ENCODE results near the gene DCDC2. TPM values are rescaled to one million over a fixed set of nuclear protein-coding genes. Genes with fewer than 3 reads are reported as not detected.

Gene DCDC2
- total RNA-seq, 1 experiment from 2014 or later, result 1.8 TPM

DNA sequence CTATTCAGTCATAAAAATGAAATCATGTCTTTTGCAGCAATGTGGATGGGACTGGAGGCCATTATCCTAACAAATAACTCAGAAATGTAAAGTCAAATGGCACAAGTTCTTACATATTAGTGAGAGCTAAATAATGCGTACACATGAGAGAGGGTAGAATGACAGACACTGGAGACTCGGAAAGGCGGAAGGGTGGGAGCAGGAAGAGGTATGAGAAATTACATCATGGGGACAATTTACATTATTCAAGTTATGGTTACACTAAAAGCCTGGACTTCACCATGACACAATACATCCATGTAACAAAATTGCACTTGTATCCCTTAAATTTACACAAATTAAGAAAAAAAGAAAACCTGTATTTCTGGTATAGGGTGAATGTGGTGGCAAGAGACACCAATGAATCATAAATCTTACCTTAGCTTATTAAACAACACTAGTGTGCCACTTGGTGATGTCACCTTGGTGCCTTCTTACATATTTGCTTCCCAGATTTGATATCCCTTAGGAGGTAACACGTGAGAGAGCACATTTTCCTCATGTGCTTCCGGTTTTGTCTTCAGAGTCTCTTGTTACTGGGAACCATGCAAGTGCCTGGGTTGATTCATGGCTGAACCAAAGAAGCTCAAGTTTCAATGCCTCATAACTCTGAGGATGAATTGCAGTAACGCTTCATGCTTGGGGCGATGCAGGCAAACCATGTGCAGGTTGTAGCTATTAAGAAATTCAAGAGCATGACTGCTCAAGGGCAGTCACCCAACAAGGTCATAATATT lies 84.6 kb downstream of the DCDC2 start (continued):
- TF ChIP-seq, protein P1, sequence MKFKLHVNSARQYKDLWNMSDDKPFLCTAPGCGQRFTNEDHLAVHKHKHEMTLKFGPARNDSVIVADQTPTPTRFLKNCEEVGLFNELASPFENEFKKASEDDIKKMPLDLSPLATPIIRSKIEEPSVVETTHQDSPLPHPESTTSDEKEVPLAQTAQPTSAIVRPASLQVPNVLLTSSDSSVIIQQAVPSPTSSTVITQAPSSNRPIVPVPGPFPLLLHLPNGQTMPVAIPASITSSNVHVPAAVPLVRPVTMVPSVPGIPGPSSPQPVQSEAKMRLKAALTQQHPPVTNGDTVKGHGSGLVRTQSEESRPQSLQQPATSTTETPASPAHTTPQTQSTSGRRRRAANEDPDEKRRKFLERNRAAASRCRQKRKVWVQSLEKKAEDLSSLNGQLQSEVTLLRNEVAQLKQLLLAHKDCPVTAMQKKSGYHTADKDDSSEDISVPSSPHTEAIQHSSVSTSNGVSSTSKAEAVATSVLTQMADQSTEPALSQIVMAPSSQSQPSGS (CRISPR knock-in tag; IDR thresholded peaks at IDR 0.05; ENCODE audit: borderline replicate concordance, low read depth), result no peak
- TF ChIP-seq, protein P2, sequence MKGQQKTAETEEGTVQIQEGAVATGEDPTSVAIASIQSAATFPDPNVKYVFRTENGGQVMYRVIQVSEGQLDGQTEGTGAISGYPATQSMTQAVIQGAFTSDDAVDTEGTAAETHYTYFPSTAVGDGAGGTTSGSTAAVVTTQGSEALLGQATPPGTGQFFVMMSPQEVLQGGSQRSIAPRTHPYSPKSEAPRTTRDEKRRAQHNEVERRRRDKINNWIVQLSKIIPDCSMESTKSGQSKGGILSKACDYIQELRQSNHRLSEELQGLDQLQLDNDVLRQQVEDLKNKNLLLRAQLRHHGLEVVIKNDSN (CRISPR knock-in tag; IDR thresholded peaks at IDR 0.05), result no peak
- TF ChIP-seq NR3C1 (CRISPR knock-in tag; conservative IDR thresholded peaks at IDR 0.05; ENCODE audit: low read depth), result no peak
- TF ChIP-seq SMAD3 (CRISPR knock-in tag; IDR thresholded peaks at IDR 0.05; ENCODE audit: borderline replicate concordance), result no peak
- TF ChIP-seq, protein P3, sequence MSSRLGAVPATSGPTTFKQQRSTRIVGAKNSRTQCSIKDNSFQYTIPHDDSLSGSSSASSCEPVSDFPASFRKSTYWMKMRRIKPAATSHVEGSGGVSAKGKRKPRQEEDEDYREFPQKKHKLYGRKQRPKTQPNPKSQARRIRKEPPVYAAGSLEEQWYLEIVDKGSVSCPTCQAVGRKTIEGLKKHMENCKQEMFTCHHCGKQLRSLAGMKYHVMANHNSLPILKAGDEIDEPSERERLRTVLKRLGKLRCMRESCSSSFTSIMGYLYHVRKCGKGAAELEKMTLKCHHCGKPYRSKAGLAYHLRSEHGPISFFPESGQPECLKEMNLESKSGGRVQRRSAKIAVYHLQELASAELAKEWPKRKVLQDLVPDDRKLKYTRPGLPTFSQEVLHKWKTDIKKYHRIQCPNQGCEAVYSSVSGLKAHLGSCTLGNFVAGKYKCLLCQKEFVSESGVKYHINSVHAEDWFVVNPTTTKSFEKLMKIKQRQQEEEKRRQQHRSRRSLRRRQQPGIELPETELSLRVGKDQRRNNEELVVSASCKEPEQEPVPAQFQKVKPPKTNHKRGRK (CRISPR knock-in tag; IDR thresholded peaks at IDR 0.05; ENCODE audit: borderline replicate concordance), result no peak
- TF ChIP-seq, protein P4, sequence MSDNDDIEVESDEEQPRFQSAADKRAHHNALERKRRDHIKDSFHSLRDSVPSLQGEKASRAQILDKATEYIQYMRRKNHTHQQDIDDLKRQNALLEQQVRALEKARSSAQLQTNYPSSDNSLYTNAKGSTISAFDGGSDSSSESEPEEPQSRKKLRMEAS (CRISPR knock-in tag; IDR thresholded peaks at IDR 0.05), result no peak
- TF ChIP-seq, protein P5, sequence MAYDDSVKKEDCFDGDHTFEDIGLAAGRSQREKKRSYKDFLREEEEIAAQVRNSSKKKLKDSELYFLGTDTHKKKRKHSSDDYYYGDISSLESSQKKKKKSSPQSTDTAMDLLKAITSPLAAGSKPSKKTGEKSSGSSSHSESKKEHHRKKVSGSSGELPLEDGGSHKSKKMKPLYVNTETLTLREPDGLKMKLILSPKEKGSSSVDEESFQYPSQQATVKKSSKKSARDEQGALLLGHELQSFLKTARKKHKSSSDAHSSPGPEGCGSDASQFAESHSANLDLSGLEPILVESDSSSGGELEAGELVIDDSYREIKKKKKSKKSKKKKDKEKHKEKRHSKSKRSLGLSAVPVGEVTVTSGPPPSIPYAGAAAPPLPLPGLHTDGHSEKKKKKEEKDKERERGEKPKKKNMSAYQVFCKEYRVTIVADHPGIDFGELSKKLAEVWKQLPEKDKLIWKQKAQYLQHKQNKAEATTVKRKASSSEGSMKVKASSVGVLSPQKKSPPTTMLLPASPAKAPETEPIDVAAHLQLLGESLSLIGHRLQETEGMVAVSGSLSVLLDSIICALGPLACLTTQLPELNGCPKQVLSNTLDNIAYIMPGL (CRISPR knock-in tag; IDR thresholded peaks at IDR 0.05), result no peak

DNA sequence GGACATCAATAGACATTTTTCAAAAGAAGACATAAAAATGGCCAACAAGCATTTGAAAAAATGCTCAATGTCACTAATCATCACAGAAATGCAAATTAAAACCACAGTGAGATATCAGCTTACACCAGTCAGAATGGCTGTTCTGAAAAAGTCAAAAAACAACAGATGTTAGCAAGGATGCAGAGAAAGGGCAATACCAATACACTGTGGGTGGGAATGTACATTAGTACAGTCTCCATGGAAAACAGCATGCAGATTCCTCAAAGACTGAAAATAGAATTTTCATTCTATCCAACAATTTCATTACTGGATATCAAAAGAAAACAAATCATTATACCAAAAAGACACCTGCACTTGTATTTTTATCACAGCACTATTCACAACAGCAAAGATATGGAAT lies 85.3 kb downstream of the DCDC2 start:
- no peak overlapping the region for H3K4me3 Mint-ChIP-seq
- H3K27me3 Mint-ChIP-seq (ENCODE audit: low read depth), result no peaks in the 10 kb centered on the region
- no peaks in the 10 kb centered on the region for H3K9me3 Mint-ChIP-seq
- DNase-seq (ENCODE audit: low spot score) (no peak), ATAC-seq (no peak)
- no peak overlapping the region for H3K27ac Mint-ChIP-seq
- POLR2A ChIA-PET, result no interaction called here
- TF ChIP-seq FOXJ3 (CRISPR knock-in tag; IDR thresholded peaks at IDR 0.05; ENCODE audit: borderline replicate concordance), result no peak
- TF ChIP-seq JUN (CRISPR knock-in tag; IDR thresholded peaks at IDR 0.05), result no peak
- no peak for TF ChIP-seq FOXP4 (CRISPR knock-in tag; IDR thresholded peaks at IDR 0.05)
- TF ChIP-seq ZNF423 (CRISPR knock-in tag; IDR thresholded peaks at IDR 0.05), result no peak
- no peak for TF ChIP-seq E2F1 (CRISPR knock-in tag; IDR thresholded peaks at IDR 0.05)
- TF ChIP-seq MYBL2 (CRISPR knock-in tag; IDR thresholded peaks at IDR 0.05), result no peak
- TF ChIP-seq ZNF219 (CRISPR knock-in tag; IDR thresholded peaks at IDR 0.05; ENCODE audit: borderline replicate concordance), result no peak
- no peak for TF ChIP-seq MLX (CRISPR knock-in tag; IDR thresholded peaks at IDR 0.05)
- TF ChIP-seq, protein P6, sequence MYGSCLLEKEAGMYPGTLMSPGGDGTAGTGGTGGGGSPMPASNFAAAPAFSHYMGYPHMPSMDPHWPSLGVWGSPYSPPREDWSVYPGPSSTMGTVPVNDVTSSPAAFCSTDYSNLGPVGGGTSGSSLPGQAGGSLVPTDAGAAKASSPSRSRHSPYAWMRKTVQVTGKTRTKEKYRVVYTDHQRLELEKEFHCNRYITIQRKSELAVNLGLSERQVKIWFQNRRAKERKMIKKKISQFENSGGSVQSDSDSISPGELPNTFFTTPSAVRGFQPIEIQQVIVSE (CRISPR knock-in tag; IDR thresholded peaks at IDR 0.05; ENCODE audit: borderline replicate concordance), result no peak
- no peak for TF ChIP-seq GABPB1 (CRISPR knock-in tag; IDR thresholded peaks at IDR 0.05)
- no peak for TF ChIP-seq GTF2I (CRISPR knock-in tag; conservative IDR thresholded peaks at IDR 0.05)
- TF ChIP-seq, protein P5 (CRISPR knock-in tag; IDR thresholded peaks at IDR 0.05), result no peak
- CTCF ChIA-PET, result interaction anchor here (0.5 to 5.8 kb wide), 2 partner anchors 15 to 194 kb away, joined by 4 to 60 read pairs; no protein-coding TSS in a partner anchor
- H3K36me3 Mint-ChIP-seq, result no peaks in the 10 kb centered on the region
- peaks cover 25% of the 10 kb centered on the region for H3K4me1 Mint-ChIP-seq
